HuH-7.5 (cell line): ENCODE results near the gene GDF7.

Experiments
- DNase-seq: peaks from one replicate; pipeline ENCODE4 v3.0.0; 2011; ENCODE audit warnings: low spot score

Gene GDF7

DNA sequence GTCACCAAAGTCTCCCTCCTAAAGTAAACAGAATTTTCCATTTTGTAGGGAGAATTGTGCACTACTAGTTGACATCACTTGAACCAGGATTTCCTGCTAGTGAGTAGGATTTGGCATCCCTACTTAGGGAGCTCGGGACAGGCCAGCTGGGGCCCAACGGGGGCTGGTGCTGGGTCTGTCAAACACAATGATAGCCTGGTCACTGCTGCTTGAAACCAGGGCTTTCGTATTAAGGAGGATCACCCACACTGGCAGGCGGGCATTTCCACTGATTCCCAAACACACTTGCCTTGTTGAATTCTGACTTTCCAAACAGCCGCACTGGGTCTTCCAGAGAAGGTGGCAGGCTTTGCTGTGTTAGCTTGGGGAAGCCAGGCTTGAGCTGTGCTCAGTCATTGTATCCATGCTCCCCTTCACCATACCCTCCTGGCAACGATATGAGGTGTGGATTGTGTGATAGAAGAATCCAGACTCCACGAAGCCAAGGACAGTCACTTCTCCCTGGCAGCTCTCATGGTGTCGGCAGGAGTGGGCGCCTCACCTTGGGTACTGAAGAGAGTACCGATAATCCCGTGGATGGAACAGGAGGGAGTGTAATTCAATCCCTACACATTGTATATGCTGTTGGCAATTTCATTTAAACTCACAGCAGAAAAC is 7.5 kb downstream of the GDF7 start:
- no peak for DNase-seq

DNA sequence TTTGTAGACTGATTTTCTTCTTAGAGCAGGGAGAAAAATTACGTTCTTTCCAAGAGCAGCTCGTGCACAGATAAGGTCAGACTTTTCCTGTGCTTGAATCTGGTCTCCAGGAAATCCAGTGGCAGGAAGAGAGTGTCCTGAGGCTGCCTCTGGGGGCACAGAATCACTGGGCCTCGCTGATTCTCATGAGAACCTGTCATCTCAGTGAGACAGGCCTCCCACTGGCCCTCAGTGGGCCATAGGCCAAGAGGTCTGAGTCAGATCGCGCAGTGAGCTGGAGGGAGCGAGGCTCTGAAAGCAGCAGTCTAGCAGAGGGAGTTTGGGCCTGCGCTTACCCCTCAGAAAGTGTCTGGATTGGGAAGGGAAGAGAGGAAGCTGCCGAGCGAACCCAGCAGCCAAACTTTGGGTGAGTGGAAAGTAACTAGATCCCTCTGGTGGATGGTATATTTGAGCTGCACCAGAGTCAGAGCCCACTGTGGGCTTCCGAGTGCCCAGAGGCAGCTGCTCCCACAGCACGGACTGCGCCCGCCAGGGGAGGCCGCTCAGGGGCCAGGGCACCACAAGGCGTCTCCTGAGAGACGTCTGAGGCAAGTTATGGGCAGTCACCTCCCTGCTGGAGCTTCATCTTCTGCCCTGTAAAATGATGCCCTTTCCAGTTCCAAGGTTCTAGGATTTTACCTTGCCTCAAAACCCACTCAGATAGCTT is 8.2 kb downstream of the GDF7 start:
- no peak for DNase-seq

DNA sequence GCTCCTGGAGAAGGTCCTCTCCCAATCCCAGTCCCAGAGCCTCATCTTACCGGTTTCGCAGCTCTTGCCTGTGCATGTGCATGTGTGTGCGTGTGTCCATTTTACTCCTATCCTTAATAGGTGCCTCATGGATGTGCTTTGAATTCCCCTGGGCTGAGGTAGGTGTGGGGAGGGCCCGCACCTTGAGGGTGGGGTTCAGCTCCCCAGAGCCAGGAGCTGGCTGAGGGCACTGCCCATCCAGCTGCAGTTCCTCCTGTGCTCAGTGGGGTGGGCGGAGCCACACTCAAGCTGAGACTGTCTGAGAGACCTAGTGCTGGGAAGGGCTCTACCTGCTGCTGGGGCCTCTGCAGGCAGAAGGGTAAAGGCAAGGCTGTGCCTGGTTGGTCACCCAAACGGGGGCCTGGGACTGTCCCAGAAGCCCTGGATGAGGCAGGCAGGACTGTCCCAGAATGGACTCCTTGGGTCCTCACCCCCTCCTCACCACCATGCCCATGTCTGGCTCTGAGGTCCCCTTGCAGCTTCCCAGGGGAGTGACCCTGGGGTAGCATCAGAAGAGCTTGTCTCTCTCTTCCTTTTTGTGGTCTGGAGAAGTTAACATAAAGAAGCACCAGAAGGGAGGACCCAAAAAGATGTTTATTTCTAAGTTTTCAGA is 8.9 kb downstream of the GDF7 start:
- peak; percentile 78 for DNase-seq

DNA sequence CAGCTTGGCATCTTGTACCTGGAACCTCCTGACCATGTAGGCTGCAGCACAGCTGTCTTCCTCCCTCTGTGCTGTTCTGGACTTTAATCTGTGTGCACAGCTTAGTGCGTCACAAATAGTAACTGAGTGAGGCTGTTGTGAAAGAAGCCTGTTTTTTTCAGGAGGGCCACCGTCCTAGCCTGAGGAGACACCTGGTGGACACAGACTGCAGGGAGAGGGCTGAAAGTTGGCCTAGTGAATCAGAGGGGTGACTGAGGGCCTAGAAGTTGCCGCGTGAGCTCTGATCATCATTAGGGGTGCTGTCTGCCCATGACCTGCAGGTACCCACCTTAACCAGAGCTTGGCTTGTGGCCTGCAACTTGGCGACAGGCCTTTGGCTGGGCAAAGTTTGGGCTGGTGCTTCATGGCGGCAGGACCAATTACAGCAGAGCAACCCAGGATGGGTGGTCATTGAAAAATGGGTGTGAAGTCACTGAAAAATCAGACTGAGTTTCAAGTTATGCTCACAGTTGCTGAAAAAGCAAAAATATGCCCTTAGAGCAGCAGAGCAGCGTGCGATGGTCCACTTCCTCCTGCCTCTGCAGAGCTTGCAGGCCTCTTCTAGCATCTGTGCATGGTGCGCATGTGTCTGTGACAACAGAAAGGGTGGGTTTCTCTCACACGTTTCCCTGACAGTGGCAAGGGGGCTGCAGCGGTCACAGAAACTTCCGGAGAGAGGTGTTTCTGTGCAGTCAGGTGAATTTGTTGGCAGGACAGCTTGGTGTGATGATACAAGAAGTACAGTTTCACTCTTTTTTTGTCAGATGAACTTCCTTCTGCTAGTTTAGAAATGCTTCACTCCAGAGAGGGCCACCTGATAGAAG is 9.6 kb downstream of the GDF7 start:
- DNase-seq = peak; percentile 87

DNA sequence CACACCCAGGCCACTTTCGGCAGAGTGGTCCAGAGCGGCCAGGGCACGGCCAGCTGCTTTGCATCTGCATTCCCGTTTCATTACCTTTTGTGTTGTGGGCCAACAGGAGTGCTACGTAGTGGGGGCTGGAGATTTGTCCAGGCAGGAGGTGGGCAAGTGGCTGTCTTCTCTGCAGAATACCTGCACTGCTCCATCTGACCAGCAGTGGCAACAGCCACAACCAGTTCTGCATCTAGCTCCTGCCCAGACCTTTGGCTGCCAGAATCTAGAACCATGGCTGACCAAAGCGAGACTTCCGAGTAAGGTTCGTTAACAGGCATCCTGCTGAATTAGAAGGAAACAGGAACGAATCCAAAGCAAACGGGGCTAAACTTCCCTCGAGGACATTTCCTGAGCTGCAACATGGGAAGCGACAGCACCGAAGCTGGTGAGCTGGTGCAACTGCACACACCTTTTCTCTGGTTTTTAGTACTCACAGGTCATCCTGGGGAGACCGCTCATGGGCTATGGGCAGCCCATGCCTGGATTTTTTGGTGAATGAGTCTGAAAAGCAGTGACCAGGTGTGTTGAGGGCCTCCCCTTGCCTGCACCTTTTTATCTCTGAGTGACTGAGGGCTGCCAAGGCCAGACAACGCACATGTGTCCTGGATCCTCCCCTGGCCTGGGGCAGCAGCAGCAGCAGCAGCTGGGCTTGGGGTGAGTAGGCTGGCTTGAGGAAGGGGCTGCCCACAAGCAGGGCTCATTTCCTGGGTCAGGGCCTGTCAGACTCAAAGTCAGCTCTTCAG is 10.5 kb downstream of the GDF7 start:
- DNase-seq = no peak

DNA sequence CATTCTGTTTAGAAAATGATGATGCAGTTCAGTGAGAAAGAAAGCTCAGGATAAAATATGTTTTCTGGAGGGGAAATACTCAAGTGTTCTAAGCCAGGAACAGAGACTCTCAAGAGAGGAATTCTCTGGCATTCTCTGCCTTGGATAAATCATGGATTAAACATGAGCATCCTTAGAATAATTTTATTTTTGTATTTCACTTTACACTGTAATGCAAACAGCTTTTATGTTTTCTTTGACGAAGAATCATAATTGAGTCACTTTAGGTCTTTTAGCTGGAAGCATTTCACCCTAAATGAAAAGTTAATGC is 11.1 kb downstream of the GDF7 start:
- no peak for DNase-seq

DNA sequence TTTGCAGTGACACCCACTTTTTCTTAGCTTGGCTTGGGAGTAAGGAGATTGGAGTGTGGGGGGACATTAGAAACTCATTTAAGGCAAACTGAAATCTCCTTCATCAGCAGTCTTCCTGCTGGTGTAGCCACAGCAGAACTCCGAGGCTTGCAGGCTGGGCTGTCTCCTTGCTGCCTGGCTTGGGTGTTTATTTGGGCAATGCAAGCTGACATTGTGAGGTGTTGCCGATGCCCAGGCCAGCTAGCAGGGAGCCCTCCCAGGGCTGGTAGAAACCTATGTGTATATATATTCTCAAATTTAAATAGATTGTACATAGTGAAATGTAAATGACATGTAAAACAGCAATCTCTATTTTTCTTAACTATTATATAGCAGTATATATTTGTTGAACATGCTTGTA is 11.8 kb downstream of the GDF7 start:
- no peak for DNase-seq

DNA sequence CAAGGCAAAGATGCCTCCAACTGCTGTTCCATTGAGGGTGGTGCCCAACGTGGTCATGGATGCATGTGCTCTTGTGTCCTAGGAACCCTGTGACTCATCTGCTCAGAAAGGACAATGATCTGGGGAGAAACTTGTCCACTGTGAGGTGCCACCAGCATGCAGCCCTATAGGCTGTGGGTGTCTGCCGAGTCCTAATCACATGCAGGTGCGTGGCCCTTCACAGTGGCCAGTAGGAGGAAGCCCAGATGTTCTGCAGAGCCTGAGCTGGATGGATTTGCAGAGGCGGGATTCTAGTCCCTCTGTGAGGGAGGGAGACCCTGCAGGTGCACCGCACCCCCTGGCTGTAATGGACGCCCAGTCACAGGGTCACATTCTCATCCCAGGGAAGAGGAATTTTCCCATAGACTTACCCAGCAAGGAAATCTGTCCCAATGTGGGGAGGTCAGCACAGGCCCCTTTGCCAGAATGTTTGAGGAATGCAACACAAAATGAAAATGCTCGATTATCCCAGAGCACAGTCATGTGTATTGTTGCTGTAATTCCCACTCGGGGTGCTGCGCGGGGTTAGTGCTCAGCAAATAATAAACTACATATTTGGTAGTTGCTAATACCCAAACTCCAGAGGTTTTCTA is 13.9 kb downstream of the GDF7 start:
- no peak for DNase-seq

DNA sequence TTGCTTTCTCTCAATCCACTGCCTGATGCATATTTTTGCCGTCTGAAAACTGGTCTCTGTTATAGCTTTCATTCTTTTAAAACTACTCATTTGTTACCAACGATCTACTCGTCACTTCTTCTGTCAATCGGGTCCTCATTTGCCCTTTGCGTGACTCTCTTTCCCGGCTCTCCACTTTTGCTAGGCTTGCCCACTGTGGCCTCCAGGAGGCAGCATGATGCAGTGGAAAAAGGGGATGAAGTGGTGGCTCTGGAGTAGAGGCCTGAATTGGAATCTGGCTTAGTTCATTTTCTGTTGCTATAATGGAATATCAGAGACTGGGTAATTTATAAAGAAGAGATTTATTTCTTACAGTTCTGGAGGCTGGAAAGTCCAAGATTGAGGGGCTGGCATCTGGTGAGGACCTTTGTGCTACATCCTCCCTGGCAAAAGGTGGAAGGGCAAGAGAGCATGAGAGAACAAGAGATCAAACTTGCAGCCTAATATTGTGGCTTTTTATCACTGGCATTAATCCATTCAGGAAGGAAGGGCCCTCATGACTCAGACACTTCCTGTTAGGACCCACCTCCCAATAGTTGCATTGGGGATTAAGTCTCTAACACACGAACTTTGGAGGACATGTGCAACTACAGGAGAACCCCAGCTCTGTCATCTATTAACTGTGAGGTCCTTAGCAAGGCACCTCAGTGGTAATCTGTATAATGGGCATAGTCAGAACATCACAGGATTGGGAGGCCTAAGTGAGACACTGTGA is 15.4 kb downstream of the GDF7 start:
- no peak for DNase-seq

DNA sequence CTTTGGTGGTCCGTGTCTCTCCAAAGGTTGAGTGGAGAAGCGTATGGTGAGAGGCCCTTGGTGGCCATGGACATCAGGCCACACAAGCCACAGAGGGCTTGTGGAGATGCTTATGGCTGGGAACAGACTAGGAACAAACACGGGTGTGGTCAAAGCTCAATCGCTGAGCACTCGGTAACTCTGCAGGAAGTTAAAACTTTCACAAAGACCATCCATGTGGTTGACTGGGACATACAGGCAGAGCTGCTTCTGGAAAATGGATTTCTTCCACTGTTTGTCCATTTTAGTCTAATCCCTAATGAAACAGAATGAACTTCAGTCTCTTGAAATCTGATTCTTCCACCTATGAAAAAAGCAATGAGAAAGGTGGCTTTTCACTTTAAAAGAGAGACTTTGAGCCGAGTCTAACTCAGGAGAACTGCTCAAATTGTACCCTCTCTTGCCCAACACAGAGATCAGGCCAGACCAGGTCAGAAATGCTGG is 17.7 kb downstream of the GDF7 start:
- no peak for DNase-seq

DNA sequence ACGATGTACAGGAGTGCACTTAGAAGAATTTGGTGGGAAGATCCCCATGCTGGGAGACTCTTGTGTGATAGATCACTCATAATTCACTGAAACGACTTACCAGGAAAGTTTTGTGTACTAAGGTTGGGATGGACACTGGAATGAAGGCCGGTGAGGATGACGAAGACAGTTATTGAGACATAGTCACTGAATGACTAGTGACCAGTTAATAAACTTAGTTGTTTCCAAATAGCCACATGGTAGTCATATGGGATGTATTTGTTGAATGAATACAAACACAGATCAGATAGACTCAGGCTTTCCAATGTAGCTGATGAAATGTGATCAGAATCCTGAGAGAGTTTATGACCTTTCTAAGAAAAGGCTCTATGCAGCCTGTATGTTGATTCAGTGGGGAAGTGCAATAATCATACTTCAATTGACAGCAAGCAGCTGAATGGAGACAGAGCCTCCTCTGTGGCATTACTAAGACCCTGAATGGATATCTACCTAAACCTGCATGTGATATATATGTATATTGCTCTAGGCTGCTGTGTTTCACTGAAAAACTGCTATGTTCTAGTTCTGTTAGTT is 20.4 kb downstream of the GDF7 start:
- DNase-seq = no peak

DNA sequence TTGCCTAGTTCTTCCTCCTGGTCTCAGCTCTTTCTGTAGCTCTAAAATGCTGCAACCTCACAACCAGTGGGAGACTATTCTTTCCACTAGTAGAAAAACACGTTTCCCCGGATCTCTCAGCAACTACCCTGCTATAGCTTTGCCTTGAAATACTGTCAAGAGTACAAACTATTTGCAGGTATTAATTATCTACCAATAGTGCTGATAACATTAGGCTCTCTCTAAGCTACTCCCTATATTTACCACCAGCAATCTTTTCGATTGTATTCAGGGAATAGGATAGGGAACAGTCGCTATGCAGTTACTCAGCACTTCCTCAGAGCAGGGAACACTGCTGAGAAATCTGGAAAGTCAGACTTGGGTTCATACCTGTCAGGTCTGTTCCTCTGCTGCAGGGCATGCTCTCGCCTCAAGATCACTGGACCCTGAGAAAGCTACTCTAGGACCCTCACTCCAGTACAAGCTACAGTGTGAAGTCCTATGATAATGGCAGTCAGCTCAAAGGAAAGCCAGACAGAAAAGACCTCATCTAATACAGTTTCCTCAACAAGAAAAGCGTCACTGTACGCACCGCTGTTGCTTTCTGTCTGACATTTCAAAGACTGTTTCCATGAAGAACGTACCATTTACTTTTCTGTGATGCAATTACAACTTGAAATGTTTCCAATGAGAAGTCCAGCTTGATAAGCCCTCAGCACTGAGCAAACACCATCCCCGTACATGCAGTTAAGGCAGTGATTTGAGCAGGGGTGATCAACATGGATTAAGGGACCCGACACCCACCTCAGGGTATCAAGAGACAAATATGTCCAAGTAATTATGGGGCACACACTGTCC is 22.7 kb downstream of the GDF7 start:
- DNase-seq = no peak

DNA sequence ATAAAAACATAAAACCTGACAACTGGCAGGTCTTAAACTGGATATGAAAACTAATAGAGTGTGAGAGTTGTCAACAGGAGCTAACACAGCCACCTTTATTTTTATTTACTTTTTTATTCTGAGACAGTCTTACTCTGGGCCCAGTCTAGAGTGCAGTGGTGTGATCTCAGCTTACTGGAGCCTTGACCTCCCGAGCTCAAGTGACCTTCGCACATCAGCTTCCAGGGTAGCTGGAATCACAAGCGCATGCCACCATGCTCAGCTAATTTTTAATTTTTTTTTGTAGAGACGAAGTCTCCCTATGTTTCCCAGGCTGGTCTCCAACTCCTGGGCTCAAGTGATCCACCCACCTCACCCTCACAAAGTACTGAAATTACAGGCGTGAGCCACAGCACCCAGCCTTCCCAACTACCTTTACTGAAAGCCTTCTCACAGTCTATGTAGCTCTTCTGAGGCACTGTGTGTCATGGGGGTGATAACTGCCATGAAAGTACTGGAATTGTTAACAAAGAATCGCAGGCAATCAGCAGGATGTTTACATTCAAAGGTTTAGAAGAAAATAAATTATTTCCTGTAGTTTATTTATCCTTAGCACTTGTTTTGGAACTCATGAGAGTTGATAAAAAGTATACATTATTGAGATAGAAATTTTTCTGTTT is 24.3 kb downstream of the GDF7 start:
- DNase-seq = no peak

DNA sequence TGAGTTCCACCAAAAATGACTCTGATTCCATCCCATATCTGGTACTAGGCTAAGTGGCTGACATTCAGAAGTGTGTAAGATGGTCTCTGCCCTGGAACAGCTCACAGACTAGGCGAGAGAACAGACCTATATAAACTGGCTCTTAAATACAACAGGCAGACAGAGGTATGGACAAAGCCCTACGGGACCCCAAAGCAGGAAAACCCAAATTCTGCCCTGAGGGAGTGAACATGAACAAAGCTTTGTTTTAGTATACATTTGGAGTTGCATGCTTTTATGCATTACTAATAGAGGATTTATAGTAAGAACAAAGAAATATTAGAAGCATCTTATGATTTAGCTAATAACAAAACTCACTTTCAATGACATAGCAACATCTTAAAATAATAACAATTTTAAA is 25.1 kb downstream of the GDF7 start:
- DNase-seq = no peak

DNA sequence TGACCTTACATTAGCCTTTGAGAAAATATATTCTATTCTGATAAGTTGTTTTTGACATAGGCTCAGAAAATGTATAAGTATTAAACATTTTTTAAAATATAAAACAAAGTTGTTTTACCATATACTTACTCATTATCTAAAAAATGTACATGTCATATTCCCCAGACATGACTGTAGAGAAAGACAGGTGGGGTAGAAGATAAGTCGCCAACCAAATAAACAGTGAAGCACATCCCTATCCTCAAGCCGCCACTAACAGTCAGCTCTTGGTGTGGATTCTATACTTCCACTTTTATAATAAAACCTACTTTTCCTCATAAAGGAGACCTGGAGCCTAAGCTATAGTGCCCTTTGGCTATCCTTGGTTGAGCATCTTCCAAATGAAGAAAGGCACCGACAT is 26.4 kb downstream of the GDF7 start:
- DNase-seq = no peak

DNA sequence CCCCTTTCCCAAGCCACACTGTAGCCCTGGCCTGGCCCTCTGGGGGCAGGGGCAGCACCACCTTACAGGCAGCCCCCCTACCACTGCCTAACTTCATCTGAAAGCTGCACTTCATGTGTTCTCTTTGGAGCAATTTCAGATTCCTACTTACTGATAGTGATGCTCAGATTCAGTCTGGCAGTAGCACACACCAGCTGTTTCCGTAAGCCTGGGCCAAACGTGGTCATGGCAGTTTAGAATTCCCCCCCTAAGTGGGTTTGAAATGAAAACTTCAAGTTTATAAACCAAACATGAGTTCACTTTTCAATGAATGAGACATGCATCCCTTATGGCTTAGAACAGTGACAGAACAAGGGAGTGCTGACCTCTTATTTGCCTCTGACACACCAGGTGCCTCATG is 29.4 kb downstream of the GDF7 start:
- no peak for DNase-seq

DNA sequence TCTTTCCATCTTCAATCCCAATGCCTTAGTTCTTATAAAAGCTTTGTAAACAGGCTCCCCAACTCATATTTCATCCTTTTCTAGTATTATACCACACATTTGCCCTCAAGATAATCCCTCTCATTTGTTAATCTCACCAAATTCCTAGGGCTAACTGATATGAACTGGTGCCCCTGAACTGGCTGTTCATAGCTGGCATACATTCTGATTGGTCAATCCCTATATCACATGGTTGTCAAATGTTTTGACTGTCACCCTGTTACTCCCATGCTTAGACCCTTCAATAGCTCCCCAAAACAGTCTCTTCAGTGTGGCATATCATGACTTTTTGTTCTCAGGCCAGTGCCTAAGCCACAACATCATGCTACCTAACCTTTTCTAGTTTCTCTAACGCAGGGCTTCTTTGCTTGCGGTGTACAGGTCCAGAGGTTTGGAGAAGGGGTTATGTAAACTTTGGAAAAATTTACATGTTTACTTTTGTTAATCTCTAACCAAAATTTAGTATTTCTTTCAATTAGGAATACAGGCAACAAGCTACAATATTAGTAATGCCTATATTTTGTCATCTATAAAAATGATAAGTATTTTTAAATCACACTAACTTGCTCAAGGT is 30.5 kb downstream of the GDF7 start:
- no peak for DNase-seq

DNA sequence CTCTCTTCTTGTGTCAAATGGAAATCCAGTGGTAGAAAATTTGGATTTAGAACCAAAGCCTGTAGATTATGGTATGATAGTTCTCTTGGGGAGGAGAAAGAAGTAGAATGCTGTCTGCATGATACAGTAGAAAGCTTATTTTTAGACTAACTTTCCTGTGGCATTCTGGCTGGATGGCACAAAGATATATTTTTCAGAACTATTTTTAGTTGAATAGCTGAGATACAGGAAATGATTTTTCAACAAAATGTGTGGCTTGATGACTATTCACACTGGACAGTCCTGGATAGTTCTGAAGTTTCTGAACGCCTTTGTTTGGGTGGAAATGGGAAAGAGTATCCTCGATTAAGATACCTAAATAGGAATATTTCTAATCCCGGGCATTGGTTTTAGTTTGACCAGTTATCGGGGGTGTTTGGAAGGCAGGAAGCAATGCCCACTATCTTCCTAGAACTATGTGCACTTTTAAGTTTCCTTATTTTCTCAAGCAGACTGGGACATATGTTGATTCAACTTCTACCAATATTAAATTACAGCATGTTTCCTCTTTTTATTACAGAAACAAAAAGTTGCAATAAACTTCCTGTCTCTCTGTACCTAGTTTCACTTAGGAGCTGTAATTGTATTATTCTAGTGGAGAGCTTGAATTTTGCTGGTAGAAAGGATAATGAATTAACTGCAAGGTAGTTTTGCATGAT is 32.1 kb downstream of the GDF7 start:
- no peak for DNase-seq
